ENCODE measurements around the gene TAS1R2. TPM values are rescaled to one million over a fixed set of nuclear protein-coding genes. Genes with fewer than 3 reads are reported as not detected.

Gene TAS1R2
- total and polyA plus RNA-seq, 2 of the 8 experiments (the other 6 are each of a cell fraction or from before 2014, with no cell fraction given), result not detected

DNA sequence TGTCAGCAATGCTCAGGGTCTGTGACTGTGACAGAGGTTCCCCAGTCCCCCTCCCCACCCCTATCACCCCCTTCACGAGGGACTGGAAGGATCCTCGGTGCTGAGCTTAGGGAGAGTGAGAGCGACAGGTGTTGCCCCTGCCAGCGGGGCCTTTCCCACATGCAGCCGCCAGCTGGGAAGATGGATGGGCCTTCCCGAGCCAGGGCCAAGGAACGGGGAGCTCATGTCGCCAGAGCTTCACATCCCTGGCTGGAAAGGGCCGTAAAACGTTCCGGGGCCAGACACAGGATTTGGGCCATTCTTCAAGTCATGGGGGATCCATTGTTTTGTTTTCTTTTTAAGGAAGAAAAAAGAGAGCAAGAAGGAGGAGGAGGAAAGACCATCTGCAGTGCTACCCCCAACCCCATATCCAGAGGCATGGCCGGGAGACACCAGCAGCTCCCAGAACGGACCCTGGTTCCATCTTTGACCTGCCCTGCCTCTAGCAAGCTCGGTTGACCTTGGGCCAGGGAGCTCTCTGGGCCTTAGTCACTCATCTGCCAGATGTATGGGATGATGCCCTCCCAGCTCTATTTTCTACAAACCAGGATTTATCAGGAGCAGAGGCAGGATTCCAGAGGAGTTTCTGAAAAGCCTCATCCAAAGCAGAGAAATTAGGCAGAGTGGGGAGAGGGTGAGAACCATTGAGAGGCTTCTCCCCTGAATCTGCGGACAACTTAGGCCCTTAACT, 54.1 kb downstream of the TAS1R2 start:
- no peak overlapping the region for H3K56ac ChIP-seq (replicated peaks; ENCODE audit: insufficient read length, low read depth, low read length)
- no peak for FAIRE-seq
- CTCF ChIA-PET (ENCODE audit: partially characterized antibody), result interaction anchor here (1.0 to 3.1 kb wide), 7 partner anchors 9 to 208 kb away, joined by 3 to 15 read pairs (median 4); no protein-coding TSS in a partner anchor
- H3K18ac ChIP-seq (ENCODE audit: extremely low read depth, low read length), result no peak overlapping the region
- H4K8ac ChIP-seq (ENCODE audit: extremely low read depth, insufficient read depth, low read length), result no peak overlapping the region
- peaks cover 6% of the 10 kb centered on the region; the same call in 1 of the 2 replicates for H3K23me2 ChIP-seq (ENCODE audit: low read depth, low read length)
- peaks cover 0 to 4% (median 0%) of the 10 kb centered on the region in 4 experiments; a peak in 2 of 7 replicates for H3K27me3 ChIP-seq (replicated peaks in 1 of 4; ENCODE audit: control insufficient read depth in 3 of 4, extremely low read depth in 1 of 4, insufficient read depth in 3 of 4, low read length in 3 of 4)
- H3K4me1 ChIP-seq (replicated peaks in 1 of 4; ENCODE audit: control insufficient read depth in 3 of 4, insufficient read depth in 4 of 4, low read length in 3 of 4), result peaks cover 0 to 3% (median 1%) of the 10 kb centered on the region in 4 experiments; a peak in 2 of 7 replicates
- no peak overlapping the region for H2BK20ac ChIP-seq (ENCODE audit: low read length)
- no peak overlapping the region for H3K4ac ChIP-seq (replicated peaks; ENCODE audit: insufficient read length, low read depth, low read length)
- H3K4me2 ChIP-seq (ENCODE audit: insufficient read depth in 1 of 2, low read depth in 2 of 2, low read length in 2 of 2), result no peak overlapping the region
- no peak overlapping the region for H3K4me3 ChIP-seq (ENCODE audit: extremely low read depth in 1 of 4, insufficient read depth in 2 of 4, low read depth in 3 of 4, low read length in 4 of 4)
- no peaks in the 10 kb centered on the region for H3K9me3 ChIP-seq (ENCODE audit: insufficient read depth in 2 of 2, low read depth in 1 of 2, low read length in 1 of 2)
- POLR2A ChIA-PET (ENCODE audit: partially characterized antibody), result no interaction called here
- no peaks in the 10 kb centered on the region for H3K79me2 ChIP-seq (ENCODE audit: control insufficient read depth in 1 of 2, insufficient read depth in 2 of 2, low read length in 2 of 2)
- H3K79me1 ChIP-seq (ENCODE audit: low read depth, low read length), result no peaks in the 10 kb centered on the region
- no peak overlapping the region for H2BK120ac ChIP-seq (replicated peaks; ENCODE audit: low read depth, low read length)
- no peak overlapping the region for H3K9ac ChIP-seq (replicated peaks in 1 of 4; ENCODE audit: extremely low read depth in 1 of 4, low read depth in 3 of 4, low read length in 3 of 4)
- H2BK12ac ChIP-seq (ENCODE audit: low read depth, low read length), result no peak overlapping the region
- no peaks in the 10 kb centered on the region for H3K36me3 ChIP-seq (ENCODE audit: control insufficient read depth in 2 of 4, insufficient read depth in 4 of 4, low read length in 3 of 4)
- no peak overlapping the region for H2BK5ac ChIP-seq (ENCODE audit: low read depth, low read length)
- DNase-seq (ENCODE audit: low read depth in 1 of 2, low spot score in 2 of 2), result no peak
- H2BK15ac ChIP-seq (ENCODE audit: low read length), result no peak overlapping the region
- H4K20me1 ChIP-seq (replicated peaks in 1 of 2; ENCODE audit: control insufficient read depth in 1 of 2, insufficient read depth in 2 of 2, low read length in 2 of 2), result no peaks in the 10 kb centered on the region
- H4K5ac ChIP-seq (ENCODE audit: insufficient read length, low read depth, low read length), result no peak overlapping the region
- no peak overlapping the region for H4K91ac ChIP-seq (replicated peaks; ENCODE audit: insufficient read length, low read length)
- WGBS, 2 experiments (ENCODE audit: extremely low coverage in 1 of 2, insufficient coverage in 1 of 2, insufficient read length in 1 of 2, insufficient replicate concordance in 2 of 2, low coverage in 1 of 2, low lambda C conversion rate in 2 of 2, missing lambda C conversion rate in 1 of 2), result 93% methylated on average over 13 of the region's 15 CpGs; no CpG with 5 or more reads in 1 of the 2 experiments
- H2AFZ ChIP-seq (ENCODE audit: low read length), result no peak overlapping the region
- no peak overlapping the region for H3K14ac ChIP-seq (ENCODE audit: insufficient read length)
- no peak overlapping the region for H3K27ac ChIP-seq (ENCODE audit: low read depth, low read length)
- H2AK5ac ChIP-seq (ENCODE audit: low read depth, low read length), result no peak overlapping the region
- no peak overlapping the region for H3K23ac ChIP-seq (ENCODE audit: insufficient read length)
- no peak for TF ChIP-seq TBP (IDR thresholded peaks at IDR 0.05; ENCODE audit: low read depth, low read length)
- no peak for TF ChIP-seq ASH2L (IDR thresholded peaks at IDR 0.05; ENCODE audit: low read length)
- no peak for TF ChIP-seq BCL11A (IDR thresholded peaks at IDR 0.05; ENCODE audit: low read depth in 2 of 2, low read length in 2 of 2)
- TF ChIP-seq RAD21 (IDR thresholded peaks at IDR 0.05 in 1 of 2, conservative IDR thresholded peaks at IDR 0.05 in 1 of 2; ENCODE audit: low read depth in 2 of 2, low read length in 2 of 2), result no peak
- TF ChIP-seq, protein P1, sequence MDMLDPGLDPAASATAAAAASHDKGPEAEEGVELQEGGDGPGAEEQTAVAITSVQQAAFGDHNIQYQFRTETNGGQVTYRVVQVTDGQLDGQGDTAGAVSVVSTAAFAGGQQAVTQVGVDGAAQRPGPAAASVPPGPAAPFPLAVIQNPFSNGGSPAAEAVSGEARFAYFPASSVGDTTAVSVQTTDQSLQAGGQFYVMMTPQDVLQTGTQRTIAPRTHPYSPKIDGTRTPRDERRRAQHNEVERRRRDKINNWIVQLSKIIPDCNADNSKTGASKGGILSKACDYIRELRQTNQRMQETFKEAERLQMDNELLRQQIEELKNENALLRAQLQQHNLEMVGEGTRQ (IDR thresholded peaks at IDR 0.05; ENCODE audit: low read length), result no peak
- TF ChIP-seq HDAC2 (IDR thresholded peaks at IDR 0.05; ENCODE audit: borderline replicate concordance in 1 of 2, low read depth in 2 of 2, low read length in 2 of 2), result no peak
- no peak for TF ChIP-seq FOSL1 (IDR thresholded peaks at IDR 0.05; ENCODE audit: insufficient read depth, low read depth, low read length)
- no peak for TF ChIP-seq BRCA1 (IDR thresholded peaks at IDR 0.05; ENCODE audit: low read depth, low read length)
- no peak for TF ChIP-seq SIX5 (IDR thresholded peaks at IDR 0.05; ENCODE audit: low read depth, low read length)
- no peak for TF ChIP-seq SP4 (IDR thresholded peaks at IDR 0.05; ENCODE audit: low read length)
- no peak for TF ChIP-seq KDM4A (IDR thresholded peaks at IDR 0.05; ENCODE audit: low read depth, low read length, severe bottlenecking)
